ENCODE results near the gene EGLN1. TPM values are rescaled to one million over a fixed set of nuclear protein-coding genes. Genes with fewer than 3 reads are reported as not detected.
"Not testable (repeated sequence)": the region's sequence is repeated elsewhere in the genome, so short reads cannot be mapped to it uniquely, and the experiment has no call there.

Gene EGLN1
- total RNA-seq, 2 experiments from 2014 or later = 46.5 to 47.2 TPM

DNA sequence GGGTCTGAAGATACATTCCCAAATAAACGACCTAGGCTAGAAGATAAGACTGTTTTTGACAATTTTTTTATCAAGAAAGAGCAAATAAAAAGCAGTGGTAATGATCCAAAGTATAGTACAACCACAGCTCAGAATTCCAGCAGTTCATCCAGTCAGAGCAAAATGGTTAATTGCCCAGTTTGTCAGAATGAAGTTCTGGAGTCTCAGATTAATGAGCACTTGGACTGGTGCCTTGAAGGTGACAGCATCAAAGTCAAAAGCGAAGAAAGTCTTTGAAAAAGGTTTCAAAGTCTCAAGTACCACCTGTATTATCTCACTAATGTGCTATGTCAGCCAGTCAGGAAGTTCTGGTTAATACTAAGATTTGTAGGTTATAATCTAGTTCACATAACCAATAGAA lies 69.0 kb downstream of the EGLN1 start:
- POLR2A ChIA-PET = interaction anchor here (0.6 kb wide), 1 partner anchor 21 kb away, joined by 3 read pairs; no protein-coding TSS in a partner anchor
- DNase-seq (no peak), ATAC-seq (no peak)
- H3K27ac Mint-ChIP-seq = no peak overlapping the region
- H3K4me1 Mint-ChIP-seq (ENCODE audit: low read depth) = peaks cover 5% of the 10 kb centered on the region
- H3K27me3 Mint-ChIP-seq = no peaks in the 10 kb centered on the region
- no peak overlapping the region for H3K4me3 Mint-ChIP-seq
- TF ChIP-seq, protein P1, sequence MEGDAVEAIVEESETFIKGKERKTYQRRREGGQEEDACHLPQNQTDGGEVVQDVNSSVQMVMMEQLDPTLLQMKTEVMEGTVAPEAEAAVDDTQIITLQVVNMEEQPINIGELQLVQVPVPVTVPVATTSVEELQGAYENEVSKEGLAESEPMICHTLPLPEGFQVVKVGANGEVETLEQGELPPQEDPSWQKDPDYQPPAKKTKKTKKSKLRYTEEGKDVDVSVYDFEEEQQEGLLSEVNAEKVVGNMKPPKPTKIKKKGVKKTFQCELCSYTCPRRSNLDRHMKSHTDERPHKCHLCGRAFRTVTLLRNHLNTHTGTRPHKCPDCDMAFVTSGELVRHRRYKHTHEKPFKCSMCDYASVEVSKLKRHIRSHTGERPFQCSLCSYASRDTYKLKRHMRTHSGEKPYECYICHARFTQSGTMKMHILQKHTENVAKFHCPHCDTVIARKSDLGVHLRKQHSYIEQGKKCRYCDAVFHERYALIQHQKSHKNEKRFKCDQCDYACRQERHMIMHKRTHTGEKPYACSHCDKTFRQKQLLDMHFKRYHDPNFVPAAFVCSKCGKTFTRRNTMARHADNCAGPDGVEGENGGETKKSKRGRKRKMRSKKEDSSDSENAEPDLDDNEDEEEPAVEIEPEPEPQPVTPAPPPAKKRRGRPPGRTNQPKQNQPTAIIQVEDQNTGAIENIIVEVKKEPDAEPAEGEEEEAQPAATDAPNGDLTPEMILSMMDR (IDR thresholded peaks at IDR 0.05) = no peak
- H3K36me3 Mint-ChIP-seq (ENCODE audit: low read depth) = peaks cover 8% of the 10 kb centered on the region
- no peaks in the 10 kb centered on the region for H3K9me3 Mint-ChIP-seq
- CTCF ChIA-PET = no interaction called here
- intact Hi-C loops (cut with micrococcal nuclease) = no loop called here

DNA sequence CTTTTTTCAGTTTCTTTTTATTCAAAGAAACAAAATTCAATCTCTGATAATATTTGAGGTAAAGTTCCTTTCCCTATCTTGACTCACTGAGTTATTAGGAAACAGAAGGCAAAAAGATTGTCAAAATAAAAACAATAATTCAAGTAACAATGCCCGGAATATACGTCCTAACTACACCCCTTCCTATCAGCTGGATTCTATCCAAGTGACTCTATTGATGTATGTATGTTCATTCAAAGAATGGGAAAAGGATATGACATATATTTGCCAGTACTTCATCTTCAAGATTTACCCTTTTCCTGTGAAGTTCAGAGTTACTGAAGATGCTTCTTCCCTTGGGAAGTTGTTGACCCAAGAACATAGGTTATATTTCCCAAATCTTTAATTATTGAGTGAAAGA lies 70.3 kb downstream of the EGLN1 start:
- ATAC-seq = no peak
- TF ChIP-seq, protein P1 (IDR thresholded peaks at IDR 0.05) = no peak
- Mint-ChIP-seq H3K4me1 (ENCODE audit: low read depth) (no peaks in the 10 kb centered on the region), H3K27ac (no peak overlapping the region), H3K27me3 (no peaks in the 10 kb centered on the region), H3K9me3 (no peaks in the 10 kb centered on the region), H3K36me3 (ENCODE audit: low read depth) (peaks cover 8% of the 10 kb centered on the region), H3K4me3 (no peak overlapping the region)
- DNase-seq = no peak
- CTCF ChIA-PET = no interaction called here
- POLR2A ChIA-PET = no interaction called here
- intact Hi-C loops (cut with micrococcal nuclease) = no loop called here

DNA sequence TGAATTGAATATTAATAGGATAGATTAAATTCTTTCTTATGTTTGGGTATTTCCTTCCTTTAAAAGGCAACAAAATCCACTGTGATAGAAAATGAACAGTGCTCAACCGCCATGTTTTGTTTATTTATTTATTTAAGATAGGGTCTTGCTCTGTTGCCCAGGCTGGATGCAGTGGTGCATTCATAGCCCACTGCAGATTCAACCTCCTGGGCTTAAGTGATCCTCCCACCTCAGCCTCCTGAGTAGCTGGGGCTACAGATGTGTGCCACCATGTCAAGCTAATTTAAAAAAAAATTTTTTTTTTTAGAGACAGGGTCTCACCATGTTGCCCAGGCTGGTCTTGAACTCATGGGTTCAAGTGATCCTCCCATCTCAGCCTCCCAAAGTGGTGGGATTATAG lies 73.2 kb downstream of the EGLN1 start:
- ATAC-seq; H3K4me3 Mint-ChIP-seq; H3K9me3 Mint-ChIP-seq; H3K4me1 Mint-ChIP-seq (ENCODE audit: low read depth); intact Hi-C loops (cut with micrococcal nuclease); H3K27ac Mint-ChIP-seq; H3K27me3 Mint-ChIP-seq; DNase-seq: not testable (repeated sequence)
- CTCF ChIA-PET = interaction anchor here (0.7 to 1.3 kb wide), 6 partner anchors 8 to 15 kb away, joined by 3 to 6 read pairs (median 3); no protein-coding TSS in a partner anchor
- peaks cover 15% of the 10 kb centered on the region for H3K36me3 Mint-ChIP-seq (ENCODE audit: low read depth)
- POLR2A ChIA-PET = interaction anchor here (0.8 to 1.3 kb wide), 4 partner anchors 10 to 263 kb away, joined by 3 to 4 read pairs (median 3); no protein-coding TSS in a partner anchor

DNA sequence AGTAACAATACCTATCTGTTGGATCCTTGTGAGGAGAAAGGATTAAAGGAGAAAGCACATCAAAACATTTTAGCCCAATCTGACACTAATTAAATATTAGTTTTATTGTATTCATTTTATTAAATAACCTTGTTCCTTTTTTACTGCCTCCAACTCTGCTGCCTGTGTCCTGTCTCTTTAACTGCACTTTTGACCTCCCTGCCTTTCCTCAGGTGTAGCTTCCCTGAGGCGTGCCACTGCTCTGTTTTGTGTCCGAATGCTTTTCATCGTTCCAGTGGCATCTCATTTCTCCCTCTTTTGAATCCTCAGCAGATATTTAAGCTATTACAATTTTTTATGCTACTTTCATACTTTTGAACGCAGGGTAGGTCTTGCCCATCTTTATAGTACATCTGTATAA lies 73.6 kb downstream of the EGLN1 start:
- ChIA-PET CTCF (interaction anchor here (0.8 to 1.3 kb wide), 3 partner anchors 8 to 9 kb away, joined by 3 to 6 read pairs (median 3); no protein-coding TSS in a partner anchor), POLR2A (interaction anchor here (1.3 kb wide), 2 partner anchors 9 to 15 kb away, joined by 3 to 4 read pairs; no protein-coding TSS in a partner anchor)
- TF ChIP-seq, protein P1 (IDR thresholded peaks at IDR 0.05) = no peak
- Mint-ChIP-seq H3K36me3 (ENCODE audit: low read depth) (peaks cover 15% of the 10 kb centered on the region), H3K27ac (no peak overlapping the region), H3K27me3 (no peaks in the 10 kb centered on the region), H3K4me3 (no peak overlapping the region), H3K4me1 (ENCODE audit: low read depth) (peaks cover 3% of the 10 kb centered on the region), H3K9me3 (no peaks in the 10 kb centered on the region)
- intact Hi-C loops (cut with micrococcal nuclease) = no loop called here
- no peak for ATAC-seq
- no peak for DNase-seq

DNA sequence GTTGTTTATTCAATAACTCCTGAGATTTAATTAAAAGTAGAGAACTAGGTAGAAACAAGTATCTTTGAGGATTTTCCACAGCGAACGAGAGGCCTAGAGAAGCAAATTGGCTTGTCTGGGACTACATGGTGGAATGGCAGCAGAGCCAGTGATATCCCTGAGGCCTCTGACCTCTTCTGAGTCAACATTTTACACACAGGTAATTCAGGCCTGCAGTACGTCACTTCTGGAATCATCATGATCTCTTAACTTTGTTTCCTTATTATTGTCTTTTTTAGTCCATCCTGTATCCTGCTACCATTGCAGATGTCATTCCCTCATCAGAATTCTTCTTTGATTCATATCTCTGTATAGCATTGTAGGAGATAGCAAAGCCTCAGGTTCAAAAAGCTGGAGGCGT lies 74.1 kb downstream of the EGLN1 start:
- peaks cover 15% of the 10 kb centered on the region for H3K36me3 Mint-ChIP-seq (ENCODE audit: low read depth)
- TF ChIP-seq, protein P1 (IDR thresholded peaks at IDR 0.05) = no peak

More for the DNA sequence above, 74.1 kb downstream of the EGLN1 start:
- H3K27ac Mint-ChIP-seq = no peak overlapping the region
- POLR2A ChIA-PET = interaction anchor here (1.3 kb wide), 1 partner anchor 9 kb away, joined by 4 read pairs; no protein-coding TSS in a partner anchor
- H3K9me3 Mint-ChIP-seq = no peaks in the 10 kb centered on the region
- DNase-seq = no peak
- CTCF ChIA-PET = no interaction called here
- peaks cover 4% of the 10 kb centered on the region for H3K4me1 Mint-ChIP-seq (ENCODE audit: low read depth)
- no peak for ATAC-seq
- no peaks in the 10 kb centered on the region for H3K27me3 Mint-ChIP-seq
- H3K4me3 Mint-ChIP-seq = no peak overlapping the region
- intact Hi-C loops (cut with micrococcal nuclease) = no loop called here

Data from activated CD8-positive, alpha-beta T cell treated with anti-CD3 and anti-CD28 coated beads for 36 hours (primary cell).